Right ventricle myocardium inferior (tissue), 1 donor: ENCODE measurements around the gene IL23R. TPM values are rescaled to one million over a fixed set of nuclear protein-coding genes. Genes with fewer than 3 reads are reported as not detected.
"Not testable (repeated sequence)": the region's sequence is repeated elsewhere in the genome, so short reads cannot be mapped to it uniquely, and the experiment has no call there.

Experiments used
- ATAC-seq: fragments of 200-7000 bp; cut with Tn5 transposase; one replicate; pipeline ENCODE4 v1.9.1; 2020; ENCODE audit warnings: mild to moderate bottlenecking, moderate library complexity
- DNase-seq: peaks from one replicate; pipeline ENCODE4 v3.0.0; 2021; ENCODE audit errors: missing footprints
- intact Hi-C: fragments of 100-400 bp; cut with DNase I; formaldehyde crosslinking; loops from one replicate; pipeline ENCODE4 v1.11.0; 2022
- total RNA-seq: library from RNA; stranded (reverse); fragmentation: NEBNext Ultra II Directional; extraction: Animal tissue kit (Norgen Biotek cat#: 25700); gene quantifications from one replicate; pipeline ENCODE4 v1.2.1, GENCODE V29; 2021
- donor health status: DM: no; HTN: yes; CAD: no; lungs with severe emphysema.

Gene IL23R
- total RNA-seq, 1 donor from 2014 or later: not detected

DNA sequence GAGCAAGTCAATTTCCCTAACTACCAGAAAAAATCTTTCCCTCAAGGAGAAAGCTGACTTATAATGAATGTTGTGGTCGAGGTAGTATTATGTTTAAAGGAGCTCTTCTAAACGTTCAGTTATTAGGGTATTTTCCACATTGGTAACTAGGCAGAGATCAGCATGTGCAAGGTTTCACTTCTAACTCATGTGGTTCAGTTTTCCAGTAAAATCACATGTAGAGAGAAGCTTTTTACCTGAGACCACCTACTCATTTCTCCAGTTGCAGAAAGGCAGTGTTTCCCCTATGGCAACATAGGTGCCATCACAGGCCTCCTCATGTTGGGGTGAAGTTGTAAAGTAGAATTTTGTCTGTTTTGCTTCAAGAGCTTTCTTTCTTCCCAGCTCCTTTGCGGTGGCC is 23.7 kb downstream of the IL23R start:
- no peak for ATAC-seq
- no peak for DNase-seq
- intact Hi-C loops: no loop called here

DNA sequence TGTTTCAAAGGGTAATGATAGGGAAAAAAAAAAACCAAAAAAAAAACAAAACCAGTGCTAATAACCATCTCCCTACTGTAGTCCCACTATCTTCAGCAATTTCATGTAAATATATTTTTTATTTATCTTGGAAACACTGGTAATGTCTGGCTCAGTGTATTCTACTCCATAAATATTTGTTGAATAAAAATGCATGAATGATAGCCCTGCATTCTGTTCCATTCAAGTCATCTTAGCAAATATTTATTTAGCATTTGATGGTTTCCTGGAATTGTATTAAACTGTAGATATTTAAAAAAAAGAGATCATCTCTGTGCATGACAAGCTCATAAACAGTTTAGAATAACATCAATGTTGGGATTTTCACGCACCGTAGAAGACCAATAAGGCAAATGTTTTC is 24.2 kb downstream of the IL23R start:
- no peak for ATAC-seq
- no peak for DNase-seq
- intact Hi-C loops: no loop called here

DNA sequence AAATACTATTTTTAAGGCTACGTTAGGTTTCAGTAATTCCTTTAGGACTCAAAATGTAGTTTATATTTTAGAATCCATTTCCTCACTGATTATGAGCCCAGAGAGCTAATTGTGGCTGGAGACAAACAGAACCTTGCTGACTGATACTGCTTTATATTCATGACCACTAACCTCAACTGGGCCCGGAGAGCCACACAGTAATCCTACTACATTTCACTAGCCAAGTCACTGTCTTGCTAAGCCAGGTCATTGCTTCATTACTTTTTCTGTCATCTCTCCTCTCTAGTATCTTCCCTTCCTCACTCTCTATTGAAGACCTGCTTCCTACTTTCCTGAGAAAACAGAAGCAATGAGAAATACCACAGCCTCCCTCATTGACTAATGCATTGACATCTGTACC is 24.7 kb downstream of the IL23R start:
- ATAC-seq (no peak), DNase-seq (no peak)
- intact Hi-C loops: no loop called here

DNA sequence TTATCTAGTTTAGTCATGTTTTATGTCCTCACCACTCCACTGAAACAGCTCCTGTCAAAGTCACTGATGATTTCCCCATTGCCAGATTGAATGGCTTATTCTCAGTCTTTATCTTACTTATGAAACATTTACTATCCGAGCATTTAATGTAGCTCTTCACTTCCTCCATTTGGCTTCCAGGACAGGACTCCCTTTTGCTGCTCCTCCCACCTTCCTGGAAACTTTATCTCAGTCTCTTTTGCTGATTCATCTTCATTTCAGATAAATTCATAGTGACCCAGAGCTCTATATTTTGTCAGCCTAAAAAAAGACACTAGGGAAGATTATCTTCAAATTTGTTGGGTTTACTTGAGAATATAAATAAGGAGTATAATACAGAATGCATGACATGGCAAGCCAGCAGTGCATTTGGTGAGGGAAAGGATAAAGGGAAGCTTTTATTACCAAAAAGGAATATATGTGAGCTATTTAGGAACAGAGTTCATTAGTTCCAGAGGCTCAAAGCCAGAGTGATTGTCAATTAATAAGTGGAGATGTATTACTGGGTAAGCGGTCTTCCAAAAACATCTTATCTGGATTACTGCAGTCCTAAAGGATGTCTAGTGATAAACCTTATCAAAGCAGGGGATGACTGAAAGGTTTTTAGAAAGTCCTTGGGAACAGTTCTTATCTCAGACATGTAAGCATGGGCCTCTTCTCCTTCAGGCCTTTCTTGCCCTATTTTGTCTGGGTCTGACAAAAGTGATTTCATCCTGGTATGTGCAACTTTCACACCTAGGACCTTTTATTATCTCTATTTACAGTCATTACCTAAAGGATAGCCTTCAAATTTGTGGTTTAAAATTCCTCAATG is 25.6 kb downstream of the IL23R start:
- no peak for DNase-seq
- no peak for ATAC-seq
- intact Hi-C loops: no loop called here

DNA sequence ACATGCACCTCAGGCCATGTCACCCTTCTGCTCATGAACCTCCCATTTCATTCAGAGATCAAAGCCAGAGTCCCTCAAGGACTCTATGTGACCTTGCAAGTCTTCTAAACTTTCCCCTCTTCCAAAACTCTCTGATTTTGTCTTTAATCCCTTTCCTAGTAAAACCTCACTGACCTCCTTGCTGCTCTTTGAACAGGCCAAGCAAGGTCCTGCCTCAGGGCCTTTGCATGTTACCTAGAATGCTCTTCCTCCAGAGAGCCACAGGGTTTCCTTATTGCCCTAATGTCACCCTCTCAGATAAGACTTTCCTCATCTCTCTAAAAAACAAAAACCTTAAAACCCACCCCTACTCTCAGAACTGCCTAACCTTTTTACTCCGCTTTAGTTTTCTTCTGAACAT is 26.6 kb downstream of the IL23R start:
- intact Hi-C loops: no loop called here
- no peak for DNase-seq
- ATAC-seq: no peak

DNA sequence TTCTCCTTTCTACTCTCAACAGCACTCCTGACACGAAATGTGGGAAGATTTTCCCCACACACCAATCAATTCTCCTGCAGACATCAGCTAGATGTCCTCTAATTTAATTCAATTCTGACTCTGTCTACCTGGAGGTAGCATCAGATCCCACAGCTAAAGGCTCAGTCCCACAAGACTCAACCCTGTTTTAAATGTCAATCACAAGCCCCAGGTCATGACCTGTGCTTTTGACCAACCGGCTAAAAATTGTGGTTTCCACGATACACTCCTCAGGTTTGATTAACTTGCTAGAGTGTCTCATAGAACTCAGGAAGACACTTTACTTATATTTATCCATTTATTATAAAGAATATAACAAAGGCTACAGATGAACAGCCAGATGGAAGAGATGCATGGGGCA is 27.4 kb downstream of the IL23R start:
- no peak for DNase-seq
- ATAC-seq: no peak
- intact Hi-C loops: no loop called here

DNA sequence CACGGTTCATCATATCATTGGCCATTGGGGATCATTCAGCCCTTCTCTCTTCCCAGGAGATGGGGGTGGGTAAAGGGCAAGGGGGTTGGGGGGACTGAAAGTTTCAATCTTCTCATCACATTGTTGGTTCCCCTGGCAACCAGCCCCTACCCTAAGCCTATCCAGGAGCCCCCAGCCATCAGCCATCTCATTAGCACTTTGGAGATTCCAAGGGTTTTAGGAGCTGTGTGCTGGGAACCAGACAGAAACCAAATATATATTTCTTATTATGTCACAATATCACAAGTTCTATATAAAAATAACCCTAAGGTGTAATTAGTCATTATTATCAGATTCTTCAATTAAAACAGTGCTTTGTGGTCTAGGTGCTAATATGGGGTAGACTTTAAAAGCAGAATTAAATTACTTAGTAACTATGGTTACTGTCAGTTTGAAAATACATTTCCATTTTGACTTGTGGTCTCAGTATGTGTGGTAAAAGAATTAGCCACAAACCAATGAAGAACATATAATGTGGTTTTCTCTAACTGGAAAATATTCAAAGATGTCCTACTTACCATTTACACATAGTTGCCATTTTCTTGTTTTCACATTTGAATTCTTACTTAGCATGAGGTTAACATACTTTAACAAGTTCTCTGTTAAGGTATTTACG is 28.1 kb downstream of the IL23R start:
- intact Hi-C loops: no loop called here
- DNase-seq: no peak
- ATAC-seq: no peak

DNA sequence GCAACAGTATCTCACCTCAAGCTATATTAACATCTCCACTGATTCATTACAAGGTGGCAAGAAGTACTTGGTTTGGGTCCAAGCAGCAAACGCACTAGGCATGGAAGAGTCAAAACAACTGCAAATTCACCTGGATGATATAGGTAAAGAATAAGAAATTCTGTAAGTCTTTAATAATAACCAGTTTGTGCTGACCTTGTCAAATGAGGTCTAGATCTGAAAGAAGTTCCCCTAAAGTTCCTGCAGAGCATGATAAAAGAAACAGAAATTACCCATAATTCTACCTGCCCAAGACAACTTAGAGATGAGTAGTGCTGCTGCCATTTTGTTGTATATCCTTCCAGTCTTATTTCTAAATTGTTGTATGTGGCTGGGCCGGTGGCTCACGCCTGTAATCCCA is 34.5 kb downstream of the IL23R start:
- no peak for DNase-seq
- intact Hi-C loops: no loop called here
- no peak for ATAC-seq

DNA sequence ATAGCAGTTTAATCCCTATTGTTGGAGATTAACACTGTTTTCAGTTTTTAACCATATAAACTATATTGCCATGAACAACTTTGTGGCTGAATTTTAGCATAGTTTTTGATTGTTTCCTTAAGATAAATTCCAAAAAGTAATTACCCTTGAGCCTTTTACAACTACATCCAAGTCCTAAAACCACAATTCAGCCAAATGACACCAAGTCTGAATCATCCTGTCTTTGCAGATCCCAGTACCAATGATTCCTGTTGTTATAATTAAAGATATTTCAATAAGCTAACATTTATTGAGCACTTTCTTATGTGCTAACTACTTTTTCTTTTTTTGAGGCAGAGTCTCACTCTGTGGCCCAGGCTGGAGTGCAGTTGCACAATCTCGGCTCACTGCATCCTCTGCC is 35.6 kb downstream of the IL23R start:
- intact Hi-C loops: no loop called here
- DNase-seq: no peak
- no peak for ATAC-seq

DNA sequence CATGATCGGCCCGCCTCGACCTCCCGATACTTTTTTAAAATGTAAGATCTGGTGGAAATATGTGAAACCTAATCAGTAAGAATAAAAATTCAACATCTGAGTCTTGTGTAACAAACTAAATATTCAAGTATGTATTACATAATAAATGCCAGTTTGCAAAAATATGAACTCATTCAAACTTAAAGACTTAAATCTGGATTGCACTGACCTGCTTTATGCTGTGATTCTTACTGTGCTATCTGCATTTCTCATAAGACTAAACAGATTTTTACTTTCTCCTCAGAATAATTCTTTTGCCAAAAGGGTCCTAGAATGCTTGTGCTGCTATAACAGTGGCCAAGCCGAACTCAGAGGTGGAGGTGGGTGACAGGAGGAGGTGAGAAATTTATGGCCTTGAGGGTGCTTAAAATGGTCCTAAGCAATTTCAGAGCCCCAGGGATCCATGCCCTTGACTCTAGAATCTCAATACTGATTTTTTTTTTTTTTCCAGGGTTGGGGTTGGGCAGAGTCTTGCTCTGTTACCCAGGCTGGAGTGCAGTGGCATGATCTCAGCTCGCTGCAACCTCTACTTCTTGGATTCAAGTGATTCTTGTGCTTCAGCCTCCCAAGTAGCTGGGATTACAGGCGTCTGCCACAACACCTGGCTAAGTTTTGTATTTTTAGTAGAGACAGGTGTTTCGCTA is 38.2 kb downstream of the IL23R start:
- ATAC-seq (no peak), DNase-seq (no peak)
- intact Hi-C loops: no loop called here

DNA sequence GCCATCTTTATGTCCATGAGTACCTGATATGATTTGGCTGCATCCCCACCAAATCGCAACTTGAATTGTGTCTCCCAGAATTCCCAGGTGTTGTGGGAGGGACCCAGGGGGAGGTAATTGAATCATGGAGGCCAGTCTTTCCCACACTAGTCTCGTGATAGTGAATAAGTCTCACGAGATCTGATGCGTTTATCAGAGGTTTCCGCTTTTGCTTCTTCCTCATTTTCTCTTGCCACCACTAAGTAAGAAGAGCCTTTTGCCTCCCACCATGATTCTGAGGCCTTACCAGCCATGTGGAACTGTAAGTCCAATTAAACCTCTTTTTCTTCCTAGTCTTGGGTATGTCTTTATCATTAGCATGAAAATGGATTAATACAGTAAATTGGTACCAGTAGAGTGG is 41.1 kb downstream of the IL23R start:
- DNase-seq, ATAC-seq, intact Hi-C loops: not testable (repeated sequence)

DNA sequence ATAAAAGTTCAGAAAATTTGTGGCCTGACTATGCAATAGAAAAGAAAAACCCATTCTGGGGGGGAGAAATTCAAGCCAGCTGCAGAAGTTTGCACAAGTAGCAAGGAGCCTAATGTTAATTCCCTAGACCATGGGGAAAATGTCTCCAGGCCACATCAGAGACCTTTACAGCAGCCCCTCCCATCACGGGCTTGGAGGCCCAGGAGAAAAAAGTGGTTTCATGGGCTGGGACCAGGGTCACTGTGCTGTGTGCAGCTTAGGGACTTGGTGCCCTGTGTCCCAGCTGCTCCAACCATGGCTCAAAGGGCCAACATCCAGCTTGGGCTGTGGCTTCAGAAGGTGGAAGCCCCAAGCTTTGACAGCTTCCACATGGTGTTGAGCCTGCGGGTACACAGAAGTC is 42.0 kb downstream of the IL23R start:
- DNase-seq (no peak), ATAC-seq (no peak)
- intact Hi-C loops: no loop called here

DNA sequence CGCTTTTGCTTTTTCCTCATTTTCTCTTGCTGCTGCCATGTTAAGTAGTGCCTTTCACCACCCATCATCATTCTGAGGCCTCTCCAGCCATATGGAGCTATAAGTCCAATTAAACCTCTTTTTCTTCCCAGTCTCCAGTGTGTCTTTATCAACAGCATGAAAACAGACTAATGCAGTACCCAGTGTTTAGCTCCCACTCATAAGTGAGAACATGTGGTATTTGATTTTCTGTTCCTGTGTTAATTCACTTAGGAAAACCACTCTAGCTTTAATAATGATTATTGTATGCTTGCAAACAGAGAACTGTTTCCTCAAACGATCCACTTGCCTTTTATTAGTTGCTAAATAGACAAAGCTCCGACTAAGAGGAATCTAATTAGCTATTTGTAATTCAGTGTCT is 43.3 kb downstream of the IL23R start:
- intact Hi-C loops: no loop called here
- no peak for DNase-seq
- no peak for ATAC-seq

DNA sequence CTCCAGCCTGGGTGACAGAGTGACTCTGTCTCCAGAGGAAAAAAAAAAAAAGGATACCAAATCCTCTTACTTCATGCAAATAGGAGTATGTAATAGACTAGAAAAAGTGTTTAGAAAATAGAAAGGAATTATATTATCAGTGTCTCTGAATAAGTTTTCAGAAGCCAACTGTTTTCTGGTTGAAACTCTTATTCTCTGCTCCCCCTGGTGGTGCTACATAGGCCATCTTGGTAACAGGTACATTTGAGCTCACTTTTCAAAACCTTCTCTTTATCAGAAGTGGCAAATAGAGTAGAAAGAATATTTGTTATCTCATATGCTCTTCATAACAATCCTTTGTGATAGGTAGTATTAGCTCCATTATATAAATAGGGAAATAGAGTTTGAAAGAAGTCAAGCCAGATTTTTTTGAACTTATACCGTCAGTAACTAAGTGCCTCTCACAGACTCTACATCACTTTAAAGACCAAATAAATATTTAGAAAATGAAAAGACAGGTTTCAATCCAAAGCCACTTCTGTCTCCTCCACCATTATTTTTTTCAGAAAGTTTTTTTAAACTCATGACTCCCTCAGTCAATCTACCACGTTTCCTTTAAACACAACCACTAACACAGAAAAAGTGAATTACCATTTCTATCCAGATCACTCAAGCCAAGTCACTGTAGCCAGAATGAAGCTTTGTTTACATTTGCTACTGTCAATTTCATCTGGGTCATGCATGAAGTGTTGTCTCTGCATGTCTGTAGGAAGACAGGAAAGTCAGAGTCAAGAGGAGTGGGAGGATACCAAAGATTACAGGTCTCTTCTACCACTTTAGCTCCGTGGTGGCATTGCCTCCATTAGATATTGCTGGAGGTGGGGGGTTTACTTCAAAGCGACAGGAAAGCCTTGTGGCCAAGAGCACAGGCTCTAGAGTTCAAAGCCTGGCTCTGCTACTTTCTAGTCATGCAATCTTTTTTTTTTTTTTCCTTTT is 45.6 kb downstream of the IL23R start:
- no peak for DNase-seq
- no peak for ATAC-seq
- intact Hi-C loops: loop anchor here (5.0 kb wide), 2 partner anchors 290 to 445 kb away; no protein-coding TSS in a partner anchor

DNA sequence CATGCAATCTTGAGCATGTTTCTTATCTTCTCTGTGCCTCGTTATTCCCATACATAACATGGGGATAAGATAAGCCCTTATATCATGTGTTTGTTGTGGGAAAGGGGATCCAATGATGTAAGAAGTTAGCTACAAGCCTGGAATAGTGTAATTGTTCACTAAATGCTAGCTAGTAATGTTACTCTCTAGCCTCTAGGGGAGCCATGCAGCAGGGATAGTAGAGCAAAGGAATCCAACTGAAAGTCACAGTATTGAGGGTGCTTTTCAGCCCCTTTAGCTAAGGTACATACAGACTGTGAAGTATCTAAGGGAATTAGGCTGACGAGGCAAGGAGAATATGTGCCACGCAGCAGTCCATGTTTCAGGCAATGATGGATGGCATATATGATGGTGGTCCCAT is 46.9 kb downstream of the IL23R start:
- ATAC-seq (no peak), DNase-seq (no peak)
- intact Hi-C loops: loop anchor here (5.0 kb wide), 2 partner anchors 289 to 446 kb away; no protein-coding TSS in a partner anchor

DNA sequence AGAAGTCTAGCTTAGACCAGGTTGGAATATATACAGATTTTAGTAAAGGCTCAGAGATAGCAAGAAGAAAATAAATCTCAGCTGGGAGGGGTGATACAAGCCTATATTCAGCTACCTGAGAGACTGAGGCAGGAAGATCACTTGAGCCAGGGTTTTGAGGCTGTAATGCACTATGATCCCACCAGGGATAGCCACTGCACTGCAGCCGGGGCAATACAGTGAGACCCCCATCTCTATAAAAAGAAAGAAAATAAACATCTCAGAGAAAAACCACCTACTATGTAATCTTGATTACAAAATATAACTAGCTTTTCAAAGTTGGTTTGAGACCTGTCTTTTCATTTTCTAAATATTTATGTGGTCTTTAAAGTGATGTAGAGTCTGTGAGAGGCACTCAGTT is 47.7 kb downstream of the IL23R start:
- no peak for DNase-seq
- no peak for ATAC-seq
- intact Hi-C loops: loop anchor here (5.0 kb wide), 2 partner anchors 288 to 447 kb away; no protein-coding TSS in a partner anchor

DNA sequence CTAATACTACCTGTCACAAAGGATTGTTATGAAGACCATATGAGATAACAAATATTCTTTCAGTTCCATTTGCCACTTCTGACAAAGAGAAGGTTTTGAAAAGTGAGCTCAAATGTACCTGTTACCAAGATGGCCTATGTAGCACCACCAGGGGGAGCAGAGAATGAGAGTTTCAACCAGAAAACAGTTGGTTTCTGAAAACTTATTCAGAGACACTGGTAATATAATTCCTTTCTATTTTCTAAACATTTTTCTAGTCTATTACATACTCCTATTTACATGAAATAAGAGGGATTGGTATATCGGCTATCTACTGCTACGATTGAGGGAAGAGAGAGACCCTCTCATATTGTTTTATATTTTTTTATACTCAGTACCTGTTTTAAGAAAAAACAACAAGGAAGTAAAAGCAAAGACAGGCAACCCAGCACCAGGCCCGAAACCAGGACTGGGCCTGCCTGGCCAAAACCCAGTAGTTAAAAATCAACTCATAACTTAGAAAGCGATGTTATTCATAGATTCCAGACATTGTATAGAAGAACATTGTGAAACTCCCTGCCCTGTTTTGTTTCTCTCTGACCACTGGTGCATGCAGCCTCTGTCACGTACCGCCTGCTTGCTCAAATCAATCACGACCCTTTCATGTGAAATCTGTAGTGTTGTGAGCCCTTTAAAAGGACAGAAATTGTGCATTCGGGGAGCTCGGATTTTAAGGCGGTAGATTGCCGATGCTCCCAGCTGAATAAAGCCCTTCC is 48.3 kb downstream of the IL23R start:
- DNase-seq: no peak
- intact Hi-C loops: loop anchor here (5.0 kb wide), 2 partner anchors 288 to 447 kb away; no protein-coding TSS in a partner anchor
- no peak for ATAC-seq

DNA sequence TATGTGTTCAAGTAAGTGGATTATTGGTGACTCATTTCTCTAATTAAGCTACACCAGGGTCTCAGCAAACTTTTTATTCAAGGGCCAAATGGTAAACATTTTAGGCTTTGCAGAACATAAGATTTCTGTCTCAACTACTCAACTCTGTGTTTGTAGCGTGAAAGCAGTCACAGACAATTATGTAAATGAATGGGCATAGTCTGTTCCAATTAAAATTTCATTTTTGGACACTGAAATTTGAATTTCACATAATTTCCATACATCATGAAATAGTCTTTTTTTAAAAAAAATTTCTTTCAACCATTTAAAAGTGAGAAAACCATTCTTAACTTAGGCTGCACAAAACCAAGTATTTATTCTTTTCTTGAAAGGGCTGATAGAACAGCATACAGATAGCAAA is 50.1 kb downstream of the IL23R start:
- no peak for ATAC-seq
- intact Hi-C loops: no loop called here

More for the DNA sequence above, 50.1 kb downstream of the IL23R start:
- DNase-seq: no peak
